Measurements from ENCODE around the gene COL15A1.

- TF ChIP-seq EZH2 (IDR thresholded peaks at IDR 0.05; ENCODE audit: borderline replicate concordance, low read length): no peak
- no peak for TF ChIP-seq CTCF (conservative IDR thresholded peaks at IDR 0.05 in 1 of 2, IDR thresholded peaks at IDR 0.05 in 1 of 2; ENCODE audit: extremely low read depth in 1 of 2, insufficient read depth in 1 of 2, low read depth in 1 of 2, low read length in 2 of 2)
Measured at GRCh38 chr9:98964201-98964600, 20.5 kb downstream of the COL15A1 start.
